ENCODE results near the gene SLIT3.

The SLIT3 gene

GRCh38 chr5:168790671-168791250 lies 510.2 kb downstream of the SLIT3 start:
- H3K27ac ChIP-seq, result no peak overlapping the region
- no peak overlapping the region for H3K4me3 ChIP-seq
- no peak for TF ChIP-seq EZH2 (IDR thresholded peaks at IDR 0.05)
- H3K9ac ChIP-seq (ENCODE audit: insufficient read length), result no peak overlapping the region
- no peaks in the 10 kb centered on the region for H3K36me3 ChIP-seq (ENCODE audit: insufficient read depth, low read length)
- H3K9me3 ChIP-seq (ENCODE audit: low read depth, low read length), result no peaks in the 10 kb centered on the region
- no peak for DNase-seq (ENCODE audit: low read depth, low spot score)

- no peaks in the 10 kb centered on the region for H3K36me3 ChIP-seq (ENCODE audit: insufficient read depth, low read length)
- H3K9ac ChIP-seq (ENCODE audit: insufficient read length), result no peak overlapping the region
- H3K4me3 ChIP-seq, result no peak overlapping the region
- TF ChIP-seq POLR2AphosphoS5 (IDR thresholded peaks at IDR 0.05; ENCODE audit: borderline replicate concordance, low read depth, low read length) (no peak), EZH2 (IDR thresholded peaks at IDR 0.05) (no peak), FOXP2 (optimal IDR thresholded peaks at IDR 0.05; ENCODE audit: control extremely low read depth, extremely low read length, insufficient read depth) (no peak)
- H3K27ac ChIP-seq, result no peak overlapping the region
- no peak for DNase-seq (ENCODE audit: low read depth, low spot score)
- no peaks in the 10 kb centered on the region for H3K9me3 ChIP-seq (ENCODE audit: low read depth, low read length)
Observed at GRCh38 chr5:168790002-168790635, 510.8 kb downstream of the SLIT3 start.

GRCh38 chr5:168788786-168789185 lies 512.2 kb downstream of the SLIT3 start:
- no peak for DNase-seq (ENCODE audit: low read depth, low spot score)
- H3K27ac ChIP-seq, result no peak overlapping the region
- TF ChIP-seq POLR2AphosphoS5 (IDR thresholded peaks at IDR 0.05; ENCODE audit: borderline replicate concordance, low read depth, low read length) (no peak), EZH2 (IDR thresholded peaks at IDR 0.05) (no peak), FOXP2 (optimal IDR thresholded peaks at IDR 0.05; ENCODE audit: control extremely low read depth, extremely low read length, insufficient read depth) (no peak)

GRCh38 chr5:168788107-168788506 lies 512.8 kb downstream of the SLIT3 start:
- DNase-seq (ENCODE audit: low read depth, low spot score), result no peak
- H3K27ac ChIP-seq, result no peak overlapping the region
- H3K9me3 ChIP-seq (ENCODE audit: low read depth, low read length), result no peaks in the 10 kb centered on the region
- no peak overlapping the region for H3K4me3 ChIP-seq
- H3K9ac ChIP-seq (ENCODE audit: insufficient read length), result no peak overlapping the region
- TF ChIP-seq EZH2 (IDR thresholded peaks at IDR 0.05), result no peak
- no peak for TF ChIP-seq POLR2AphosphoS5 (IDR thresholded peaks at IDR 0.05; ENCODE audit: borderline replicate concordance, low read depth, low read length)
- TF ChIP-seq FOXP2 (optimal IDR thresholded peaks at IDR 0.05; ENCODE audit: control extremely low read depth, extremely low read length, insufficient read depth), result no peak
- H3K36me3 ChIP-seq (ENCODE audit: insufficient read depth, low read length), result no peaks in the 10 kb centered on the region

More at GRCh38 chr5:168788786-168789185, 512.2 kb downstream of the SLIT3 start:
- Histone ChIP-seq H3K9me3 (ENCODE audit: low read depth, low read length) (no peaks in the 10 kb centered on the region), H3K4me3 (no peak overlapping the region), H3K36me3 (ENCODE audit: insufficient read depth, low read length) (no peaks in the 10 kb centered on the region), H3K9ac (ENCODE audit: insufficient read length) (no peak overlapping the region)

GRCh38 chr5:168786147-168786546 lies 514.8 kb downstream of the SLIT3 start:
- DNase-seq (ENCODE audit: low read depth, low spot score), result no peak
- no peaks in the 10 kb centered on the region for H3K9me3 ChIP-seq (ENCODE audit: low read depth, low read length)
- H3K27ac ChIP-seq, result no peak overlapping the region
- H3K4me3 ChIP-seq, result no peak overlapping the region
- TF ChIP-seq EZH2 (IDR thresholded peaks at IDR 0.05), result no peak
- TF ChIP-seq POLR2AphosphoS5 (IDR thresholded peaks at IDR 0.05; ENCODE audit: borderline replicate concordance, low read depth, low read length), result no peak
- TF ChIP-seq FOXP2 (optimal IDR thresholded peaks at IDR 0.05; ENCODE audit: control extremely low read depth, extremely low read length, insufficient read depth), result no peak
- H3K36me3 ChIP-seq (ENCODE audit: insufficient read depth, low read length), result no peaks in the 10 kb centered on the region
- H3K9ac ChIP-seq (ENCODE audit: insufficient read length), result no peak overlapping the region

- no peak for TF ChIP-seq FOXP2 (optimal IDR thresholded peaks at IDR 0.05; ENCODE audit: control extremely low read depth, extremely low read length, insufficient read depth)
- no peak for TF ChIP-seq EZH2 (IDR thresholded peaks at IDR 0.05)
- no peak for DNase-seq (ENCODE audit: low read depth, low spot score)
- Histone ChIP-seq H3K27ac (no peak overlapping the region), H3K9ac (ENCODE audit: insufficient read length) (no peak overlapping the region), H3K4me3 (no peak overlapping the region), H3K36me3 (ENCODE audit: insufficient read depth, low read length) (no peaks in the 10 kb centered on the region), H3K9me3 (ENCODE audit: low read depth, low read length) (no peaks in the 10 kb centered on the region)
Observed at GRCh38 chr5:168784454-168784853, 516.5 kb downstream of the SLIT3 start.

- Histone ChIP-seq H3K27ac (no peak overlapping the region), H3K36me3 (ENCODE audit: insufficient read depth, low read length) (no peaks in the 10 kb centered on the region), H3K9me3 (ENCODE audit: low read depth, low read length) (no peaks in the 10 kb centered on the region), H3K4me3 (no peak overlapping the region), H3K9ac (ENCODE audit: insufficient read length) (no peak overlapping the region)
- no peak for TF ChIP-seq EZH2 (IDR thresholded peaks at IDR 0.05)
- TF ChIP-seq FOXP2 (optimal IDR thresholded peaks at IDR 0.05; ENCODE audit: control extremely low read depth, extremely low read length, insufficient read depth), result no peak
- DNase-seq (ENCODE audit: low read depth, low spot score), result no peak
Observed at GRCh38 chr5:168781941-168782571, 518.9 kb downstream of the SLIT3 start.

- no peaks in the 10 kb centered on the region for H3K36me3 ChIP-seq (ENCODE audit: insufficient read depth, low read length)
- DNase-seq (ENCODE audit: low read depth, low spot score), result no peak
Observed at GRCh38 chr5:168780888-168781287, 520.1 kb downstream of the SLIT3 start.

More at GRCh38 chr5:168780888-168781287, 520.1 kb downstream of the SLIT3 start:
- Histone ChIP-seq H3K27ac (no peak overlapping the region), H3K9ac (ENCODE audit: insufficient read length) (no peak overlapping the region), H3K9me3 (ENCODE audit: low read depth, low read length) (no peaks in the 10 kb centered on the region), H3K4me3 (no peak overlapping the region)
- TF ChIP-seq POLR2AphosphoS5 (IDR thresholded peaks at IDR 0.05; ENCODE audit: borderline replicate concordance, low read depth, low read length), result no peak
- no peak for TF ChIP-seq EZH2 (IDR thresholded peaks at IDR 0.05)
- no peak for TF ChIP-seq FOXP2 (optimal IDR thresholded peaks at IDR 0.05; ENCODE audit: control extremely low read depth, extremely low read length, insufficient read depth)

All from SK-N-MC (cell line).